Measurements from ENCODE around the gene BMPR1A. TPM values are rescaled to one million over a fixed set of nuclear protein-coding genes. Genes with fewer than 3 reads are reported as not detected.

The BMPR1A gene
- total RNA-seq, 6 experiments from 2014 or later = 41.9 to 50.5 (median 46.6) TPM

GRCh38 chr10:86872757-86873156 lies 116.3 kb downstream of the BMPR1A start:
- 0 out of 2 replicates have a peak, but pooled peaks cover 12% of the 10 kb centered on the region for H3K36me3 Mint-ChIP-seq (ENCODE audit: low read depth)
- no peak overlapping the region for H3K4me3 Mint-ChIP-seq
- peaks cover 27% of the 10 kb centered on the region for H3K4me1 Mint-ChIP-seq (ENCODE audit: low read depth)
- no peaks in the 10 kb centered on the region for H3K9me3 Mint-ChIP-seq
- H3K27ac Mint-ChIP-seq = no peak overlapping the region
- TF ChIP-seq, protein P1, sequence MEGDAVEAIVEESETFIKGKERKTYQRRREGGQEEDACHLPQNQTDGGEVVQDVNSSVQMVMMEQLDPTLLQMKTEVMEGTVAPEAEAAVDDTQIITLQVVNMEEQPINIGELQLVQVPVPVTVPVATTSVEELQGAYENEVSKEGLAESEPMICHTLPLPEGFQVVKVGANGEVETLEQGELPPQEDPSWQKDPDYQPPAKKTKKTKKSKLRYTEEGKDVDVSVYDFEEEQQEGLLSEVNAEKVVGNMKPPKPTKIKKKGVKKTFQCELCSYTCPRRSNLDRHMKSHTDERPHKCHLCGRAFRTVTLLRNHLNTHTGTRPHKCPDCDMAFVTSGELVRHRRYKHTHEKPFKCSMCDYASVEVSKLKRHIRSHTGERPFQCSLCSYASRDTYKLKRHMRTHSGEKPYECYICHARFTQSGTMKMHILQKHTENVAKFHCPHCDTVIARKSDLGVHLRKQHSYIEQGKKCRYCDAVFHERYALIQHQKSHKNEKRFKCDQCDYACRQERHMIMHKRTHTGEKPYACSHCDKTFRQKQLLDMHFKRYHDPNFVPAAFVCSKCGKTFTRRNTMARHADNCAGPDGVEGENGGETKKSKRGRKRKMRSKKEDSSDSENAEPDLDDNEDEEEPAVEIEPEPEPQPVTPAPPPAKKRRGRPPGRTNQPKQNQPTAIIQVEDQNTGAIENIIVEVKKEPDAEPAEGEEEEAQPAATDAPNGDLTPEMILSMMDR (IDR thresholded peaks at IDR 0.05) = no peak
- no peaks in the 10 kb centered on the region; the same call in 1 of the 2 replicates for H3K27me3 Mint-ChIP-seq (ENCODE audit: insufficient read depth)
- DNase-seq = no peak

GRCh38 chr10:86876748-86877147 lies 120.3 kb downstream of the BMPR1A start:
- peaks cover 17% of the 10 kb centered on the region for H3K4me1 Mint-ChIP-seq (ENCODE audit: low read depth)
- no peak overlapping the region for H3K27ac Mint-ChIP-seq
- no peak overlapping the region for H3K4me3 Mint-ChIP-seq
- TF ChIP-seq, protein P1 (IDR thresholded peaks at IDR 0.05) = no peak
- H3K36me3 Mint-ChIP-seq (ENCODE audit: low read depth) = peaks cover 8% of the 10 kb centered on the region; the same call in 1 of the 2 replicates
- H3K9me3 Mint-ChIP-seq = no peaks in the 10 kb centered on the region
- no peaks in the 10 kb centered on the region; the same call in 1 of the 2 replicates for H3K27me3 Mint-ChIP-seq (ENCODE audit: insufficient read depth)
- DNase-seq = peak; percentile 38

DNA sequence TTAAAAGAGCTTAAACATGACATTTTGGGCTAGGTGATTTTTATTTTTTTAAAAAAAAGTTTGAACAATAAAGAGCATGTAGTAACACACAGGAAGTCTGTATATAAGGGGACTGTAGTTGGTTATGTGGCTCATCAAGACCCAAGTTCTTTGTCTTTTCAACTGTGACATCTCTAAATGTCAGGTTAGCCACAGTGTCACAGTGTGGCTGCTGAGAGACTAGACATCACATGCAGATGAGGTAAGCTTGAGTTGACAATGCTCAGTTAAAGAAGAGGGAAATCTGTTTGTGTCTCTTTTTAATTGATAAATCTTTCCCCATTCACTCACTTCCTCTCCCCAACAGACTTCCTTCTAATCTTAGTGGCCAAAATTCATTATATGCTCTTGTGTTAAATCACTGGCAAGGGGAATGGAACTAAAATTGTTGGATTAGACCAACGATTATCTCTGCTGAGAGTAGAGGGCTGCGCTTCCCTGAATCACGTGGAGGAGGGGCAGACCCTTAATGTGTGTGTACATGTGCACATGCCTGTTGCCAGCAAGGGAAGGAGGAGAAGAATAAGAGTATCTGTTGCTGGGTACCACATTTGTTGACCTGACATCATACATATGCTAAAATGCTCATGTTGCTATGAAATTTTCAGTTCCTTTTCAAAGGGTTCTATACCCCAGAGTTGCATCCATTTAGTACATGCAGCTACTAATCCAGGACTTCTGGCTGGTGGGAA lies 122.7 kb downstream of the BMPR1A start:
- no peaks in the 10 kb centered on the region for H3K9me3 Mint-ChIP-seq
- no peak overlapping the region for H3K4me3 Mint-ChIP-seq
- no peak for DNase-seq
- H3K27me3 Mint-ChIP-seq (ENCODE audit: insufficient read depth) = no peaks in the 10 kb centered on the region; the same call in 1 of the 2 replicates
- H3K27ac Mint-ChIP-seq = no peak overlapping the region
- peaks cover 7% of the 10 kb centered on the region; the same call in 1 of the 2 replicates for H3K4me1 Mint-ChIP-seq (ENCODE audit: low read depth)
- peaks cover 8% of the 10 kb centered on the region; the same call in 1 of the 2 replicates for H3K36me3 Mint-ChIP-seq (ENCODE audit: low read depth)
- TF ChIP-seq, protein P1 (IDR thresholded peaks at IDR 0.05) = no peak

GRCh38 chr10:86880971-86881370 lies 124.6 kb downstream of the BMPR1A start:
- H3K27me3 Mint-ChIP-seq (ENCODE audit: insufficient read depth) = no peaks in the 10 kb centered on the region; the same call in 1 of the 2 replicates
- H3K4me1 Mint-ChIP-seq (ENCODE audit: low read depth) = peaks cover 7% of the 10 kb centered on the region; the same call in 1 of the 2 replicates
- H3K36me3 Mint-ChIP-seq (ENCODE audit: low read depth) = peaks cover 8% of the 10 kb centered on the region; the same call in 1 of the 2 replicates
- TF ChIP-seq, protein P1 (IDR thresholded peaks at IDR 0.05) = no peak
- no peak for DNase-seq
- no peak overlapping the region for H3K27ac Mint-ChIP-seq
- no peak overlapping the region for H3K4me3 Mint-ChIP-seq
- H3K9me3 Mint-ChIP-seq = no peaks in the 10 kb centered on the region

GRCh38 chr10:86888585-86889381 lies 132.4 kb downstream of the BMPR1A start:
- DNase-seq = peak; percentile 72
- TF ChIP-seq, protein P1 (IDR thresholded peaks at IDR 0.05) = no peak
- peak overlapping the region; percentile 70 for H3K4me3 Mint-ChIP-seq
- H3K9me3 Mint-ChIP-seq = no peaks in the 10 kb centered on the region
- H3K27ac Mint-ChIP-seq = peak overlapping the region; percentile 72
- peaks cover 10% of the 10 kb centered on the region; the same call in 1 of the 2 replicates for H3K36me3 Mint-ChIP-seq (ENCODE audit: low read depth)
- H3K27me3 Mint-ChIP-seq (ENCODE audit: insufficient read depth) = no peaks in the 10 kb centered on the region; the same call in 1 of the 2 replicates
- peaks cover 15% of the 10 kb centered on the region for H3K4me1 Mint-ChIP-seq (ENCODE audit: low read depth)
